GM12872 (cell line): Measurements from ENCODE around the gene CAMK4.

Experiments used
- TF ChIP-seq, protein P1 (sequence below): IDR thresholded peaks from 3 replicates; pipeline ENCODE4 v1.5.1; 2011; ENCODE audit warnings: low read depth, mild to moderate bottlenecking, low read length, moderate library complexity; ENCODE audit not compliant: insufficient read depth

CAMK4 gene

DNA sequence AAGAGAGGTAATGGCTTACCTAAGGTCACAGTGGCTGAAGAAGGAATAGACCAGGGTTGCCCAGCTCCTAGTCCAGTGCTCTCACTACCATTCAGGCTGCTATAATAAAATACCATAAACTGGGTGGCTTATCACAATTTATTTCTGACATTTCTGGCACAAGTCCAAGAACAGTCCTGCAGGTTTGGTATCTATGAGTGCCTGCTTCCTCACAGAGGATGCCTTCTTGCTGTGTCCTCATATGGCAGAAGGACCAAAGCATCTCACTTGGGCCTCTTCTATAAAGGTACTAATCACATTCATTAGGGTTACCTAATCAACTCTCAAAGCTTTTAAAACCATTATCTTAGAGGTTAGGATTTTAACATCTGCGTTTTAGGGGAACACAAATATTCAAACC lies 271.0 kb downstream of the CAMK4 start:
- TF ChIP-seq, protein P1, sequence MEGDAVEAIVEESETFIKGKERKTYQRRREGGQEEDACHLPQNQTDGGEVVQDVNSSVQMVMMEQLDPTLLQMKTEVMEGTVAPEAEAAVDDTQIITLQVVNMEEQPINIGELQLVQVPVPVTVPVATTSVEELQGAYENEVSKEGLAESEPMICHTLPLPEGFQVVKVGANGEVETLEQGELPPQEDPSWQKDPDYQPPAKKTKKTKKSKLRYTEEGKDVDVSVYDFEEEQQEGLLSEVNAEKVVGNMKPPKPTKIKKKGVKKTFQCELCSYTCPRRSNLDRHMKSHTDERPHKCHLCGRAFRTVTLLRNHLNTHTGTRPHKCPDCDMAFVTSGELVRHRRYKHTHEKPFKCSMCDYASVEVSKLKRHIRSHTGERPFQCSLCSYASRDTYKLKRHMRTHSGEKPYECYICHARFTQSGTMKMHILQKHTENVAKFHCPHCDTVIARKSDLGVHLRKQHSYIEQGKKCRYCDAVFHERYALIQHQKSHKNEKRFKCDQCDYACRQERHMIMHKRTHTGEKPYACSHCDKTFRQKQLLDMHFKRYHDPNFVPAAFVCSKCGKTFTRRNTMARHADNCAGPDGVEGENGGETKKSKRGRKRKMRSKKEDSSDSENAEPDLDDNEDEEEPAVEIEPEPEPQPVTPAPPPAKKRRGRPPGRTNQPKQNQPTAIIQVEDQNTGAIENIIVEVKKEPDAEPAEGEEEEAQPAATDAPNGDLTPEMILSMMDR = no peak

DNA sequence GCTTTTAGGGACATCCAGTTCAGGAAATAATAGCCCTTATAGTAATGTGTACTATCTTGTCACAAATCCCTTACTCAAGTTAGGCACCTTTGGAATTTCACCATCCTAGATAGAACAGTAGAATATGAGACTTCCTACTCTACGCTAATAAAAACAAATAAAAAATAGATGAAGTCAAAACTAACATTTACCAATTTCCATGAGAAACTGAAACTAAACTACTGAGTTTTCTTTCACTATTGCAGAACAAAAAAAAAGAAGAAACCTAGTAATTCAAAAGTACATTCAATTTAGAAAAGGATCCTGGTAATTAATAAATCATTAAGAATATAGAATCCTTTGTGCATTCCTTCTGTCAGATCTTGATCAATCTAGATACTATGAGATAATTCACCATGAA lies 274.2 kb downstream of the CAMK4 start:
- TF ChIP-seq, protein P1 = no peak

DNA sequence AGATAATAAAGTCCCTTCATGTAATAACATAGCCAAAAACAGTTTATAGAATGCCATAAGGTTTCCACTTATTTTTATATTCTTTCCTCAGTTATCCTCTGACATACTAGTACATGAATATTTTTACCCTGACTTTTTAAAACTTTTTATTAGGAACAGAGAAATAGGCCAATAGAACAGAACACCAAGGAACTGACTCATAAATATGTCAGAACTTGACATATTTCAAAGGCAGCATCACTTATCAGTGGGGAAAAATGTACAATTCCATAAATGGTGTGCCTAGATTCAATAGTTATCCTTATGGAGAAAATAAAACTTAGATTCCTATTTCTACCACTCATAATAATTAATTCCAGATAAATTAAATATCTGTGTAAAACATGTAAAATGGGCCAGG lies 278.8 kb downstream of the CAMK4 start:
- TF ChIP-seq, protein P1 = no peak

- TF ChIP-seq, protein P1 = no peak
Measured at GRCh38 chr5:111505096-111505495, 280.9 kb downstream of the CAMK4 start.

- TF ChIP-seq, protein P1 = no peak
Measured at GRCh38 chr5:111507276-111507675, 283.1 kb downstream of the CAMK4 start.

DNA sequence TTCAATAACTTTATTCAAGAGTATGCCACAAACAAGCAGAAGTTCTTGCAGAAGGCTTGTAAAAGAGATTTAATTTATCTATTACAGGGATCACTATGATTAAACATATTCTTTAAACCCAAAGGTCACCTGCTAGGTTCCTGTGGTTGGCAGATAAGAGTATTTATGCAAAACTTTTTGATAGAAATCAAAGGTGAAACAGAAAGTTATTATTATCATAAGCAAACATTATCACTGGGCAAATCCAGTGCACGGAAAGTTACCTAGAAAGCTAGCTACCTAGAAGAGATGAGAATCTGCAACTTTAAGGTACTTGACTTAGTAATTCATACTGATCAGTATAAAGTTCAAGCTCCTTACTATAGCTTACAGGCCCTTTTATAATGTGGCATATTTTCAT lies 284.9 kb downstream of the CAMK4 start:
- TF ChIP-seq, protein P1 = no peak

DNA sequence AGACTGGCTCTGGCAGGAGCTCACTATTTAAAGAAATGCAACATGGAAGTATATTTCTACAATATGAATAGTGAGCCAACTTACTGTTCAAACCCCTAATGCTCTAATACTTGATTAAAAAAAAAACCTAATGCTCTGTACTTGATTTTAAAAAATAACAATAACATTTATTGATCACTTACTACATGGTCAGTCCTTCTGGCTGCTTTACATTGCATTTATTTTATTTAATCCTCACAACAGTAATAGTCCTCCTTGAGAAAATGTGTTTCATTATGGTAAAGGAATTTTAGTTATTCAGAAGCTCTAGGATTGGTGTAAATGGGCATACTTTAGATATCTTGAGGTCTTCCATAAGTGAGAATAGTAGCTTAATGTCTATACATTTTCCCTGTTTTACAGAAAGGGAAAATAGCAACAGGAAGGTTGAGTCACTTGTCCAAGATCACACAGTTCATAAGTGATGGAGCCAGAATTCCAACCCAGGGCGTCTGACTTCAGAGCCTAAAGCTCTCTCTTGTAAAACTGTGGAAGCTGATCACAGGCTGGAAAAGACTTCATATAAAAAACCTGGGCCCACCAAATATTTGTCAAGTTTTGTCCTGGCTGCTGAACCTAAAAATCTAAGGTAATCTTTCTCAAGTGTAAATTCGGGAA lies 287.1 kb downstream of the CAMK4 start:
- TF ChIP-seq, protein P1 = no peak
